ENCODE results near the gene PIAS4.

The PIAS4 gene

DNA sequence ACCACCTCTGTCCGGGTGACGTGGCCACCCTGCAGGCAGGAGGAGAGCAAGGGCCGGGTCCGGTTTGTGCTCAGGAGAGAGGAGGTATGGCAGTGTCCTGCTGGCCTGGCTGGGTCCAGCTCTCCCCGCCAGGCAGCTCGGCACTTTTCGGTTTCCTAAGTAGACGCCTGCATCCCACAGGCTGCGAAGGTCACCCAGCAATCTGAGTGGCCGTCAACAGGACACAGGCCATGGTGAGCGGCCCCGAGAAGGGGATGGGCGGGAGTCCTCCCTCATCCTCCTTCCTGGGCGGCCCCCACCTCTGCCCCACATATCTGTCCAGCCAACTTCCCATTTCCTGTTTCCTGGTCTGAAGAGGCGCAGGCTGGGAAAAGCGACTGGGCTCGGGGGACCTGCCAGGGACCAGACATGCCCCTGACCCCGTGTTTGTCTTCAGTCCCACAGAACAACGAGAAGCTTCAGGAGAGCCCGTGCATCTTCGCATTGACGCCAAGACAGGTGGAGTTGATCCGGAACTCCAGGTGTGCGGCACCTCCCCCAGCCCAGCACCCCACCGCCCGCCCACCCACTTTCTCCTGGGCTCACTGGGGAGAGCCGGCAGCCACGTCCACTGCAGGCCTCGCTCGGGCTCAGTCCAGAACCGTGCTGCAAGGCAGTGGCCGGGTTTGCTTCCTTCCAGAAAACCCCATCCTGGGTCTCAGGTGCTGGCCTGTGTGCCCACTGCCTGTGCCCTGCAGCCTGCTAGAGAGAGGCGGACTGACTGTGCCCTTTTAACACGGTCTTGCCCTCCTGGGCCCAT is 16.3 kb downstream of the PIAS4 start:
- DNase-seq = no peak

DNA sequence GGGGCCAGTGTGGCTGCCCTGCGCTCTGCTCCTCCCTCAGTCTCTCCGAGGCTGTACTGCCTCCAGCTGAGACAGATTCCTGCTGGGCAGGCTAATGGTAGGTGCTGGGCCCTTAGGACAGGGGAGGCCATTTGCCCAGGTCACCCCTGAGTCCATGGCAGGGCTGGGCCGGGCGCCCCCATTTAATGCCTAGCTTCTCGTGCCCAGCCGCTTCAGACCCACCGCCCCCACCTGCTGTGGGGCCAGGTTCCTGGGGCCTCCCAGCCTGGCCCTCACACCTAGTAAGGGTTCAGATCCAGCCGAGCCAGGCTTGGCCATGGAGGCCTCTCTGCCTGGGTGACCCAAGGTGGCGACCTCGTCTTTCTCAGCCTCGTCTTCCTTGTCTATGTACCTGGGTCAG is 17.8 kb downstream of the PIAS4 start:
- no peak for DNase-seq

DNA sequence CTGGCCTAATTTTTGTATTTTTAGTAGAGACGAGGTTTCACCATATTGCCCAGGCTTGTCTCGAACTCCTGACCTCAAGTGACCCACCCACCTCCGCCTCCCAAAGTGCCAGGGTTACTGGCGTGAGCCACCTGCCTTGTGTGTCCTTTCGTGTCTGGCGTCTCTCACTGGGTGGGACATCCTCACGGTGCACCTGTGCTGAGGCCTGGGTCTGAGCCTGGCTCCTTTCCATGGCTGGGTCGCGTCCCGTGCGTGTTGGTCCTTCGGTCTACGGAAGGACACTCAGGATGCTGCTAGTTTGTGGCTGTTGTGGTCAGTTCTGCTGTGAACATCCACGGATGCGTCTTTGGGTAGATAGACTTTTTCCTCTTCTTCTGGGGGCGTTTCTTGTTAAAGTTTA is 19.6 kb downstream of the PIAS4 start:
- DNase-seq = no peak

DNA sequence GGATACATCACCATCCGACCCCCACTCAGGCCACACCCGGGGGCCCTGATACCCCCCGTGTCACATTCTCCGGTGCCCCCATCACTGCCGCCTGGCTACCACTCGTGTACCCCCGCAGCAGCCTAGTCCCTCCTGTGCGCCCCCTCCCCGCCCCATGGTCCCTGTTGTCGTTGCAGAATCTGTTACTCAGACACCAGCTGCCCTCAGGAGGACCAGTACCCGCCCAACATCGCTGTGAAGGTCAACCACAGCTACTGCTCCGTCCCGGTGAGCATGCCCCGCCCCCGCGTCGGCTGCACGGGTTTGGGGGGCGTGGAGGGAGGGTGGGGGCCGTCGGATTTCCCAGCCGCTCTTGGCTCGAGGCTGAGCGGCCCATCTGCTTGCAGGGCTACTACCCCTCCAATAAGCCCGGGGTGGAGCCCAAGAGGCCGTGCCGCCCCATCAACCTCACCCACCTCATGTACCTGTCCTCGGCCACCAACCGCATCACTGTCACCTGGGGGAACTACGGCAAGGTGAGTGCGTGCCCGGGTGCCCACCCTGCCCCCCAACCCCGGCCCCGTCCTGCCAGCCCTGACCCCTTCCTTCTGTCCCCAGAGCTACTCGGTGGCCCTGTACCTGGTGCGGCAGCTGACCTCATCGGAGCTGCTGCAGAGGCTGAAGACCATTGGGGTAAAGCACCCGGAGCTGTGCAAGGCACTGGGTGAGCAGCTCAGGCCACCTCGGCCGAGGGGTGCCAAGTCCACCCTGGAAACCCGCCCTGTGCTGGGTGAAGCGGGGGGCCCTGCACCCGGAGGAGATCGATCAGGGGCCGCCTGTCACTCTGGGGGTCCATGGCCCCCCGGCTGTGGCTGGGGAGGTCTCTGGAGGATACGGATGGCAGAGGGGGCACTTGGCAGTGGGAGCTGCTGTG is 21.1 kb downstream of the PIAS4 start:
- DNase-seq = no peak

DNA sequence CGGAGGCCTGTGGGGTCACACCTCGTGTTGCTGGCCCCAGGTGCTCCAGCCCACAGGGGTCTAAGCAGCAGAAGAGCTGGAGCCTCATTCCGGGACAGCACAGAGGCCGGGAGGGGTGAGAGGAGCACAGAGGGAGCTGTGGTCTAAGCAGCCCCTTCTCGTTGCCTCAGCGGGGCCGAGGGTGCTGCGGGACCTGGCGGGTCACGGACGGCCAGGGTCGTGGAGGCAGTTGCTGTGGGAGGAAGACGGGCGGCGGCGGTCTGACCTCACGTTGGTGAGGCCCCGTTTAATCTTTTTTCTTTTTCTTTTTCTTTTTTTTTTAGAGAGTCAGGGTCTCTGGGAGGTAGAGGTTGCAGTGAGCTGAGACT is 21.7 kb downstream of the PIAS4 start:
- no peak for DNase-seq

DNA sequence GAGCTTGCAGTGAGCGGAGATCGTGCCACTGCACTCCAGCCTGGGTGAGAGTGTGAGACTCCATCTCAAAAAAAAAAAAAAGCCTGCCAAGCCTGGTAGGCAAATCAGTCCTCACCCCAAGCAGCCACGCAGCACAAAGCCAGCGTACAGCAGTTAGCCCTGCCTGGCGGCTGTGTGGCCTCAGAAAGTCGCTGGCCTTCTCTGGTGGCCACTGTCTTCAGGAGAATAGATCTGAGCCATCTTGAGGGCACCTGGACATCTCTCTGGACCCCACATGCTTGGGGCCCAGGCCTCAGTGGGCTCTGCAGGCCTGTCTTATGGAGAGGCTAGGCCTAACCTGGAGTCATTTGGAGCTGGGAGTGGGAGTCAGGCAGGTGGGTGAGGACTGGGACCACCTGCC is 23.0 kb downstream of the PIAS4 start:
- DNase-seq = no peak

DNA sequence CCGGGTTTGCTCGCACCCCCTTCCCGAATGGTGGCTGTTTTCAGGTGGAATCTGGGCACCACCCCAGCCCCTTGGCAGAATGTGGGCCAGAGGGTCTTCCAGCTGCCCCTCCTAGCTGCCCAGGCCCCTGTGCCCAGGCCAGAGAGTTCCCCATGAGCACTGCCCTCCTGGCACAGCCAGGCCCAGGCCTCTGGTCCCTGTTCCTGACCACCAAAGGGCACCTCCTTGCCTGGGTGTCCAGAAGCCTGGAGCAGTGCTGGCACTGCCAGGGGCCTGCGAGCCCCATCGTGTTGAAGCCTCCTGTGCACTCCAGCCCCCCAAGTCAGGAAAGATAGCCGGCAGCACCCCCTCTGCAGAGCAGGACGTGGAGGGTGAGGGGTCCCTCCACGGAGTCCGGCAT is 23.4 kb downstream of the PIAS4 start:
- no peak for DNase-seq

DNA sequence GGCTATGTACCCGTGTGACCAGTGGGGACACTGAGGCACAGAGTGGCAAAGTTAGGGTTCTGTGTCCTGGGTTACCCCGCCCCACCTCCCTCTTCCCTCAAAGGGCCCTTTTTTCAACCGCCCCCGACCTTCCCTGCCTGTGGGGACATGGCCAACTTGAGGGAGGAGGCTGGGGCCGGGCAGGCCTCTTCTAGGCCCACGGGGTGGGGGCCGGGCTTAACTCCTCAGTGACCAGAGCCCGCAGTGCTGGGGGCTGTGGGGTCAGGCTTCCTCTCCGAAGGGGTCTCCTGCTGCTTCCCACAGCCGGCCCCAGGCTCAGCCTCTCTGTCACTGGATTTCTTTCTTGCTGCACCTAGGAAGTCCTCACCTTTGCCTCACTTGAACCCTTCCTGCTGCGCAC is 23.9 kb downstream of the PIAS4 start:
- no peak for DNase-seq

DNA sequence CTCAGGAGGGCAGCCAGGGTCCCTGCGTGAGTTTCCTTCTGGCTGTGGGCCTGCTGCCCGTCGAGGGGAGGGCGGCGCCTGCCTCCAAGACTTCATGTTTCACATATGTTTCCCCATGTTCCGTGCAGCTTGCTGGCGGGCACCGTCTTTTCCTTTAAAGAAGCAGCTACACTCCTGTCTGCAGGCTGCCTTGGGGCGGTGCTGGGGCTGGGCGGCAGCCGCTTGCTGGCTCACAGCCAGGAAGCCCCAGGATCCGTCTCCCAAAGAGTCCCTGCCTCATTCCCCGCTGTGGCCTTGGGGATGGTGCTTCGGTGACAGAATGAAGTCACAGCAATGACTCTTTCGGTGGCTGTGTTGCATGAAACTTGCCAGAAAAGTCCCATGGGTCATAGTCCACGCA is 24.9 kb downstream of the PIAS4 start:
- no peak for DNase-seq

DNA sequence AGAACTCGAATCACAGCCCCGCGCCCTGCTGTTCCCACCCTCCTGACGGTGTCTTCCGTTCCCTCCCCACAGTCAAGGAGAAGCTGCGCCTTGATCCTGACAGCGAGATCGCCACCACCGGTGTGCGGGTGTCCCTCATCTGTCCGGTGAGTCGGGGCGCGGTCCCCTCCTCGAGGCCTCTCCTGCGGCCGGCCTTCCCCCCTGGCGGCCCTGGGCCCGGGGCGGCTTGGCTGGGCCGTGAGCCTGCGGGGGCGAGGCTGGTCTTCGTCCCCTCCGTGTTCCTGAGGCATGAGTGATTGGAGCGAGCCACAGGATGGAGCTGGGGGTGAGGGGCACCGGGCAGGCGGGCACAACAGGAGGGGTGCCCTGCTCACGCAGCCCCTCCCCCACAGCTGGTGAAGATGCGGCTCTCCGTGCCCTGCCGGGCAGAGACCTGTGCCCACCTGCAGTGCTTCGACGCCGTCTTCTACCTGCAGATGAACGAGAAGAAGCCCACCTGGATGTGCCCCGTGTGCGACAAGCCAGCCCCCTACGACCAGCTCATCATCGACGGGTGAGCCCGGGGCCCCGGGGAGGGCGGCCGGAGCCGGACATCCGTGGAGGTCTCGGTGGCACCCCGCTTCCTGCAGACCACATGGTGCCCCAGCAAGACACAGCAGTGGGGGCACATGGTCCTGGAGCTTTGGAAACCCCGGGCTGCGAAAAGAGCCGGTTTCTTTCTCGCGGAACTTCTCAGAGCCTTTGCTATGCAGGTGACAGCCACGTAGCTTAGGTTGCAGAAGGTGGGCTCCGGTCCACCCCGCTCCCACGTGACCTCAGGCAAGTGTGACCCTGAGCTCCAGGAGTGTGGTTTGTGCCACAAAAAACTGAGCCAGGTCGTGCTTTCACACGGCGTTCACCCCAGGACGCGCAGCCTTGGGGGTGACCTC is 25.8 kb downstream of the PIAS4 start:
- DNase-seq = no peak

DNA sequence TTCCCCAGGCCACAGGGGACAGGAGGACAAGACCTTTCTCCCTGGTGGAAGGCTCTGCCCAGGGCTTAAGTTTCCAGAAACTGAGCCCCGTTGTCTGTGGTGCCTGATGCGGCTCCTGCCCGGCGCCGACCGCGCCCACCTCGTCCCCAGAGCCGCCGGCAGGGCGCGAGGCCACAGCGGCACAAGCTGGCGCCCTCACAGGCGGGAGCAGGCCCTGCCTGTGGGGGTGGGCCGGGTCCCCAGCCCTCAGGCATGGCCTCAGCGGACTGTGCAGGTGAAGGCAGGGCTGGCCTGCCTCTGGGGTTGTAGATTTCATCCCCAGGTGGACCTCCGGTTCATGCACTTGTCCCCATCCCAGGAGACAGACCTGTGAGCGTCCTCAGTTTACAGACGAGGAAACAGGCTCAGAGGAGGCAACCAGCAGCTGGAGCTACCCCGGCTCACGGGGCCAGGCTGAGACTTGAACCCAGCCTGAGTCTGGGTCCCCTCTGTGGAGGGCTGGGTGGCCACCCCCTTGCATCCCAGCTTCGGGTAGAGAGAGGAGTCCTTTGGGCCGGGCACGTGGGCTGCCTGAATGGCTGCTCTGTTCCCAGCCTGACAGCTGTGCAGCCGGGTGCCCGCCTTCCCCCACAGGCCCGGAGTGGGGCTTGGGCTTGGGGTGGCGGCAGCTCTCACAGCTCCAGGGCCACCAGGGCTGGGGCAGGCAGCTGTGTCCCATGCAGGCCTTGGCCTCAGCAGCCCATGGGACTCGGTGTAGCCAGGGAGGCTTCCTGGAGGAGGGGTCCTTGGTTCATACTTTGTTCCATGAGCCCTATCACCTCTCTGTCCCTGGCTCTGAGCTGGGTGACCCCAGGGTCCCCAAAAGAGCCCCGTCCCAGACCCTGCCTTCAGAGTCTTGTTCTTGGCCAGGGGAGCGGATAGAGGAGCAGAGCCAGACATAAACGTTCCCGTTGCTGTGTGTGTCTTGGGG is 26.8 kb downstream of the PIAS4 start:
- no peak for DNase-seq

DNA sequence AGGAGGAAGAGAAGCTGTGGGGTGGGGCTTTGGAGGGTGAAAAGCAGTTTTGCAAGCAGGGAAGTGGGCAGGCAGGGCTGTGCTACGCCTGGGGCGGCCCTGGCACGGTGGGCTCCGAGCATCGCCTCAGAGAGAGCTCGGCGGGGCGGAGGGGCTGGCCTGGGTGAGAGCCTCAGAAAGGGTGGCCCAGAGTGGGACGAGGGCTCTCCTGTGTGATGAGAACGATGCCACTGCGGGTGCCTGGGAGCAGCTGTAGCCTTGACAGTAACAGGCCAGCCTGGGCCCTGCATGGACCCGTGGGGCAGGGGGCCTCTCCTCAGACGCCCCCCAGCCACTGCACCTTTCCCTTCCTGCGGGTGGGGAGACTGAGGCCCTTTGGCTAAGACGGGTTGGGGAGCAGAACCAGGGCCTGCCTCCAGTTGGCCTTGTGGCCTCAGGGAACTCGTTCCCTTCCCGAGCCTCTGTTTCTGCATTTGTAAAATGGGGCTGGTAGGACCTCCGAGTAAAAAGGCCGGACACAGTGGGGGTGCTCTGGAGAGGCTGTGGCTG is 27.6 kb downstream of the PIAS4 start:
- DNase-seq = no peak

DNA sequence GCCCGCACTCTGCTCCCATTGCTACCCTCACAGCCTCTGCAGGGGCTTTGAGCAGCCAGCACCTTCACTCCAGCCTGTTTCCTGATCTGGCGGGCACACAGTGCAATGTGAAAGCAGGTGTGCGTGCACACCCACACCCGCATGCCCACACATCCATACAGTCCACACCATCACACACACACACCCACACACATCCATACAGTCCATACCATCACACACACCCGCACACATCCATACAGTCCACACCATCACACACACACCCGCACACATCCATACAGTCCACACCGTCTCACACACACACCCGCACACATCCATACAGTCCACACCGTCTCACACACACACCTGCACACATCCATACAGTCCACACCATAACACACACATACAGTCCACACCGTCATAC is 28.0 kb downstream of the PIAS4 start:
- DNase-seq = no peak

DNA sequence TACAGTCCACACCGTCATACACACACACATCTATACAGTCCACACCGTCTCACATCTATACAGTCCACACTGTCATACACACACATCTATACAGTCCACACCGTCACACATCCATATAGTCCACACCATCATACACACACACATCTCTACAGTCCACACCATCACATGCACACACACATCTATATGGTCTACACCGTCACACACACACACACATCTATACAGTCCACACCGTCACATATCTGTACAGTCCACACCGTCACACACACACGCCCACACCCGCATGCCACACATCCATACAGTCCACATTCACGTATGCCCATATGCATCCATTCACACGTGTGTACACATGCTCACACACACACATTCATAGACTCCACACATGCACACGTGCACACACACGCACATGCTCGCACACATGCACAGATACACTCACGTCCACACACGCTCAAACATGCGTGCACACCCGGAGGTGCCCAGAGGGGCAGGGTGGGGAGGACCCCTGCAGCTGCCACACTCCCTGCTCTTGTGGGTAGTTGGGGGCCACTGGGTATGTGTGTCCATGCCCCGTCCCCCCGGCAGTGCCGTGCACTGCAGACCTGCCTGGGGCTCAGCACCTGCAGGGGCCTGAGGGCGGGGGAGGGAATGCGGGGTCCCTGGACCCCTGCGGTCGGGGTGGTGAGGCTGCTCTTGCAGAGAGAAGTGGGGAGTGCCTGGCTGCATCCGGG is 29.2 kb downstream of the PIAS4 start:
- DNase-seq = no peak

DNA sequence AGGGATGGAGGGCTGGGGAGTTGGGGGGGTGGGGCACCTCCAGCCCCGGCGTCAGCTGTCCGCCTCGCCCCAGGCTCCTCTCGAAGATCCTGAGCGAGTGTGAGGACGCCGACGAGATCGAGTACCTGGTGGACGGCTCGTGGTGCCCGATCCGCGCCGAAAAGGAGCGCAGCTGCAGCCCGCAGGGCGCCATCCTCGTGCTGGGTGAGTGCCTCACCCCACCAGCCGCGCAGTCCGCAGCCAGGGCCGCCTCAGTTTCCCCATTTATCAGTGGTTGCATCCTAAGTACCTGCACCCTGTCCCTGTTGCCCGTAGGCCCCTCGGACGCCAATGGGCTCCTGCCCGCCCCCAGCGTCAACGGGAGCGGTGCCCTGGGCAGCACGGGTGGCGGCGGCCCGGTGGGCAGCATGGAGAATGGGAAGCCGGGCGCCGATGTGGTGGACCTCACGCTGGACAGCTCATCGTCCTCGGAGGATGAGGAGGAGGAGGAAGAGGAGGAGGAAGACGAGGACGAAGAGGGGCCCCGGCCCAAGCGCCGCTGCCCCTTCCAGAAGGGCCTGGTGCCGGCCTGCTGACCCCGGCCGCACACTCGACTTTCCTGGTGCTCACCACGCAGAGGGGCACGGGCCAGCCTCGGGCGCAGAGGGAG is 29.9 kb downstream of the PIAS4 start:
- no peak for DNase-seq

DNA sequence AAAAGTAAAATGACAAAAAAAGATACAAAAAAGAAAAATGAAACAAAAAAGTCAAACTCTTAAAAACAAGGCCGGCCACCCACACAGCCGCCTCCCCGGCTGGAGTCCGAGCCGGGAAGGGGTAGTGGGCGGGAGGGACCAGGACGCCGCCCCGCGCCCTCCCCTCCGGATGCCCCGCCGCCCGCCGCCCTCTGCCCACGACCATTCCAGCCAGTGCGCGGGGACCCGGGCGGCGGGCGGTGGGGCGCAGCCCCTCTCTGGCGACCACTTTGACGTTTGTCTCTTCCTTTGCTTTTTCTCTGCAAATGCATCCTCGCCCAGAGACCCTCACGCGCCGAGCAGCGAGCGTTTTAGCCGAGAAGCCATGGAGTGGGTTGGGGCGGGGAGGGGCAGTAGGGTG is 30.5 kb downstream of the PIAS4 start:
- DNase-seq = no peak

DNA sequence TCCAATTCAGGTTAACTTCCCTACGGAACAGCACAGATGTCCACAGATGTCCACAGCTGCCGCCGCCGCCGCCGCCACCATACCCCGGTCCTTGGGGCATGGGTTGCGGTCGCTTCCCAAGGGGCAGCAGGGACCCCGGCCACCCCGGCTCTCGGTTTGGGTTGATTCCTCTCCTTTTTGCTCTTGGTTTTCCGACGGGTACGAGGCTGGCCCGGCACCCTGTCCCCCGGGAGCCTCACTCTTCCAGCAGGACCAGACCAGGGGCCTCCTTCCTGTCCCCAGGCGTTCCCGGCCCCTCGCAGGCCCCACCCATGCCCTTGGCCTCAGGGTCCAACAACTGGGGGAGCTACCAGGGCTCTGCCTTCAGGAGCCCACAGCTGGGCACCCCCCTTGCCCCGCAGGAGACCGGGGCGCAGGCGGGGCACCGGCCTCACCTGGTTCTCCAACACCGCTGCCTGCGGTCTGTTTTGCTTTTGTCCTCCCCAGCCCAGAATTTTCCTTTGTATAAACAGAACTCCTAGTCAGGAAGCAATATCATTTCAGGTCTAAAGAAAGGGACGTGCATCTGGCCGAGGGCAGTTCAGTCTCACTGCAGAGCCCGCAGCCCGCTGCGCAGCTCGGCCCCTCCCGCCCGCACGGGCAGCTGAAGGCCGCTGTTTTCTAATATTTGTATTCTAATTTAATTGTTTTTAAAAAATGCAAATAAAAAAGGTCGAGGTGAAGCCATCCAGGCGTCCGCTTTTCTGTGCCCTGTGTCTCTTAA is 31.3 kb downstream of the PIAS4 start:
- DNase-seq = no peak

DNA sequence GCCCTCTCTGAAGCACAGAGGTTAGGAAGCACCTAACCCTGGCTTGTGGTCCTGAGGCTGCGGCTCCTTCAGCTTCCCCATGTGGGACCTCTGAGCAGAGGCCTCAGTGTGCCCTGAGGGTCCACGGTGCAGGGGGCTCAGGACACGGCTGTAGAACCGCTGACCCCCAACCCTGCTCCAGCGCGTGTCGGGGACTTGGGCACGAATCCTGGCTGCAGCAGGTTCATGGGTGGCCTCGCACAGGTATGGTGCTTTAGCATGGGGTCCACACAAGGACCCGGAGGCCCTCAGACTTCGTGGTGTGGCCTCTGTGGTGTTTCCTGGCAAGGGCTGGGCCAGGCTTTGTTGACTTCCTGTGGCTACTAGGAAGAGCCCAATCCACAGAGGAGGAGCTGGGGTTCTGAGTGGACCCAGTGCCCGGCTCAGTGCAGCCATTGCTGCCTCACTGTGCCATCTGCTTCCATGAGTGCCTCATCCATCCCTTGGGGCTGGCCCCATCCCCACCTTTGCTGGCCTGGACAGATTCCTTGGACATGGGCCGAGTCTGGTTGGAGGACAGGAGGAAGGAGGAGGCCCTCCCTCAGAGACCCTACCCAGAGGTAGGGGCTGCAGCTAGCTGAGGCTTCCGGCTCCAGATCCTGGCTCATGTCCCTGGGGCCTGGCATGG is 34.7 kb downstream of the PIAS4 start:
- DNase-seq = no peak

DNA sequence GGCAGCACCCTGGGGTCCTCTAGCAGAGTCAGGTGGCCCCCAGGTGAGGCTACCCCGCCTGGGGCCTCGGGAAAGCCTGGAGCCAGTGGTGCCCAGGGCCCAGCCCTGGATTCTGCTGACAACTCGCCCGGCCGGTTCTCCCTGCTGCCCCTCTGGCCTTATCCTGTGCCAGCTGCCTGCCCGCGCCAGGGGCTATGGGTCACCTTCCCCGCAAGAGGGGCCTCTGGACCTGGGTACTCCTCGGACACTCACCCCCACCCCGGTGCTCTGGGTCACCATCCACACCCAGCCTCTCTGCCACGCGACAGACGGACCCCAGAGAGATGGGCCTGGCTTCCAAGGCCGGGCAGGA is 35.2 kb downstream of the PIAS4 start:
- no peak for DNase-seq

Data from stimulated activated CD4-positive, alpha-beta T cell treated with anti-CD3 and anti-CD28 coated beads, Interleukin-4, amount 100 ng/mL, for 4 hours (primary cell).